Measurements from ENCODE around the gene AGAP1. TPM values are rescaled to one million over a fixed set of nuclear protein-coding genes. Genes with fewer than 3 reads are reported as not detected.

Gene AGAP1
- polyA plus RNA-seq, 1 experiment, result 12.4 TPM

- H3K9me3 ChIP-seq (ENCODE audit: control insufficient read depth, insufficient read depth, low read length), result no peaks in the 10 kb centered on the region
- no peak for DNase-seq (ENCODE audit: low read depth, low spot score)
- POLR2A ChIA-PET, result no interaction called here
- H3K27me3 ChIP-seq (ENCODE audit: control insufficient read depth, insufficient read depth, low read length), result peaks cover 2% of the 10 kb centered on the region
- H3K4me3 ChIP-seq (ENCODE audit: low read depth, low read length), result no peak overlapping the region
- no peak overlapping the region for H3K27ac ChIP-seq (ENCODE audit: low read depth, low read length)
- TF ChIP-seq CTCF (IDR thresholded peaks at IDR 0.05; ENCODE audit: low read depth, low read length), result no peak
- CTCF ChIA-PET, result no interaction called here
These were observed 168.1 kb downstream of the AGAP1 start for GRCh38 chr2:235661952-235662351.

- POLR2A ChIA-PET, result no interaction called here
These were observed 170.0 kb downstream of the AGAP1 start for GRCh38 chr2:235663875-235664274.

GRCh38 chr2:235665661-235666212 is 171.9 kb downstream of the AGAP1 start:
- ChIA-PET POLR2A (interaction anchor here (0.8 kb wide), 1 partner anchor 402 kb away, joined by 3 read pairs; no protein-coding TSS in a partner anchor), CTCF (interaction anchor here (0.5 to 2.8 kb wide), 3 partner anchors 67 to 81 kb away, joined by 3 to 10 read pairs (median 9); no protein-coding TSS in a partner anchor)
- DNase-seq (ENCODE audit: low read depth, low spot score), result no peak
- no peak for TF ChIP-seq CTCF (IDR thresholded peaks at IDR 0.05; ENCODE audit: low read depth, low read length)
- Histone ChIP-seq H3K4me3 (ENCODE audit: low read depth, low read length) (peak overlapping the region; percentile 42), H3K9me3 (ENCODE audit: control insufficient read depth, insufficient read depth, low read length) (no peaks in the 10 kb centered on the region), H3K27me3 (ENCODE audit: control insufficient read depth, insufficient read depth, low read length) (peaks cover 2% of the 10 kb centered on the region), H3K27ac (ENCODE audit: low read depth, low read length) (peak overlapping the region; percentile 39)

More at GRCh38 chr2:235663875-235664274, 170.0 kb downstream of the AGAP1 start:
- no peak for DNase-seq (ENCODE audit: low read depth, low spot score)
- Histone ChIP-seq H3K27ac (ENCODE audit: low read depth, low read length) (no peak overlapping the region), H3K27me3 (ENCODE audit: control insufficient read depth, insufficient read depth, low read length) (peaks cover 2% of the 10 kb centered on the region), H3K9me3 (ENCODE audit: control insufficient read depth, insufficient read depth, low read length) (no peaks in the 10 kb centered on the region), H3K4me3 (ENCODE audit: low read depth, low read length) (no peak overlapping the region)
- CTCF ChIA-PET, result interaction anchor here (0.9 to 2.8 kb wide), 3 partner anchors 22 to 82 kb away, joined by 4 to 10 read pairs (median 8); no protein-coding TSS in a partner anchor
- TF ChIP-seq CTCF (IDR thresholded peaks at IDR 0.05; ENCODE audit: low read depth, low read length), result no peak

- POLR2A ChIA-PET, result interaction anchor here (0.8 kb wide), 1 partner anchor 403 kb away, joined by 3 read pairs; no protein-coding TSS in a partner anchor
- DNase-seq (ENCODE audit: low read depth, low spot score), result peak; percentile 69
- H3K27me3 ChIP-seq (ENCODE audit: control insufficient read depth, insufficient read depth, low read length), result peaks cover 2% of the 10 kb centered on the region
- no peaks in the 10 kb centered on the region for H3K9me3 ChIP-seq (ENCODE audit: control insufficient read depth, insufficient read depth, low read length)
- peak overlapping the region; percentile 77 for H3K27ac ChIP-seq (ENCODE audit: low read depth, low read length)
- peak overlapping the region; percentile 42 for H3K4me3 ChIP-seq (ENCODE audit: low read depth, low read length)
- no peak for TF ChIP-seq CTCF (IDR thresholded peaks at IDR 0.05; ENCODE audit: low read depth, low read length)
- CTCF ChIA-PET, result interaction anchor here (0.5 to 8.2 kb wide), 4 partner anchors 72 to 201 kb away, joined by 3 to 80 read pairs (median 10); no protein-coding TSS in a partner anchor
These were observed 172.5 kb downstream of the AGAP1 start for GRCh38 chr2:235666213-235666781.

GRCh38 chr2:235668782-235669181 is 174.9 kb downstream of the AGAP1 start:
- Histone ChIP-seq H3K27me3 (ENCODE audit: control insufficient read depth, insufficient read depth, low read length) (no peaks in the 10 kb centered on the region), H3K9me3 (ENCODE audit: control insufficient read depth, insufficient read depth, low read length) (no peaks in the 10 kb centered on the region), H3K27ac (ENCODE audit: low read depth, low read length) (no peak overlapping the region), H3K4me3 (ENCODE audit: low read depth, low read length) (no peak overlapping the region)
- POLR2A ChIA-PET, result no interaction called here
- no peak for DNase-seq (ENCODE audit: low read depth, low spot score)
- no peak for TF ChIP-seq CTCF (IDR thresholded peaks at IDR 0.05; ENCODE audit: low read depth, low read length)
- CTCF ChIA-PET, result interaction anchor here (1.6 to 8.2 kb wide), 3 partner anchors 71 to 78 kb away, joined by 3 to 80 read pairs (median 17); no protein-coding TSS in a partner anchor

Measured in AG04450 (cell line).